Left colon (tissue), 2 donors: ENCODE measurements around the gene HOXD8. TPM values are rescaled to one million over a fixed set of nuclear protein-coding genes. Genes with fewer than 3 reads are reported as not detected.

ENCODE experiments used
- ATAC-seq: fragments of 200-7000 bp; cut with Tn5 transposase; one replicate; pipeline ENCODE4 v1.9.1; 2020; ENCODE audit warnings: mild to moderate bottlenecking, moderate library complexity
- DNase-seq, 2 donors: peaks; one replicate each; pipeline ENCODE4 v3.0.0-alpha.2; 2020
- intact Hi-C, 2 donors: fragments of 100-400 bp; cut with DNase I in 1 of 2; cut with micrococcal nuclease in 1 of 2; formaldehyde crosslinking; loops; one replicate each; pipeline versions ENCODE4 v1.11.2 to v1.14.0; 2022; cut with DNase I, micrococcal nuclease
- total RNA-seq, 2 donors: library from RNA; stranded (reverse); fragmentation: NEBNext Ultra II Directional; extraction: Animal tissue kit (Norgen Biotek cat#: 25700); gene quantifications; one replicate each; pipeline ENCODE4 v1.2.1, GENCODE V29; 2021
- donor health status: DM: no; HTN: no; CAD: no.
- donor health status: DM: yes; HTN: yes; CAD: no.

Gene HOXD8
- total RNA-seq, 2 donors from 2014 or later, result 6.2 to 9.8 TPM

- DNase-seq (no peak), ATAC-seq (no peak)
- intact Hi-C loops, result no loop called here
Measured at GRCh38 chr2:176160251-176160985, 30.9 kb downstream of the HOXD8 start.

- ATAC-seq, result no peak
- intact Hi-C loops, result no loop called here
Measured at GRCh38 chr2:176160986-176161824, 31.7 kb downstream of the HOXD8 start.

GRCh38 chr2:176161825-176162626 lies 32.5 kb downstream of the HOXD8 start:
- no peak for DNase-seq
- no peak for ATAC-seq
- intact Hi-C loops, result no loop called here

More at GRCh38 chr2:176160986-176161824, 31.7 kb downstream of the HOXD8 start:
- DNase-seq, result no peak

GRCh38 chr2:176162911-176163671 lies 33.6 kb downstream of the HOXD8 start:
- DNase-seq (no peak), ATAC-seq (peak; percentile 60)
- intact Hi-C loops, result no loop called here

GRCh38 chr2:176163672-176164056 lies 34.2 kb downstream of the HOXD8 start:
- ATAC-seq (no peak), DNase-seq (no peak)
- intact Hi-C loops, result no loop called here

- intact Hi-C loops, result no loop called here
- ATAC-seq, result no peak
- DNase-seq, result no peak
Measured at GRCh38 chr2:176164201-176164600, 34.7 kb downstream of the HOXD8 start.

GRCh38 chr2:176164611-176165369 lies 35.3 kb downstream of the HOXD8 start:
- no peak for ATAC-seq
- DNase-seq, result no peak
- intact Hi-C loops, result no loop called here

- no peak for ATAC-seq
- intact Hi-C loops, result no loop called here
- no peak for DNase-seq
Measured at GRCh38 chr2:176165370-176166050, 36.0 kb downstream of the HOXD8 start.

GRCh38 chr2:176166272-176166671 lies 36.8 kb downstream of the HOXD8 start:
- intact Hi-C loops, result no loop called here
- ATAC-seq, result no peak
- no peak for DNase-seq

- DNase-seq (no peak), ATAC-seq (no peak)
- intact Hi-C loops, result no loop called here
Measured at GRCh38 chr2:176167398-176167797, 37.9 kb downstream of the HOXD8 start.

- no peak for ATAC-seq
- no peak for DNase-seq
- intact Hi-C loops, result no loop called here
Measured at GRCh38 chr2:176169181-176169580, 39.7 kb downstream of the HOXD8 start.

GRCh38 chr2:176169711-176170110 lies 40.2 kb downstream of the HOXD8 start:
- intact Hi-C loops, result no loop called here
- DNase-seq (no peak), ATAC-seq (no peak)

GRCh38 chr2:176170602-176171305 lies 41.2 kb downstream of the HOXD8 start:
- intact Hi-C loops, result no loop called here
- ATAC-seq (peak; percentile 55), DNase-seq (peak; percentile 8 to 17)

GRCh38 chr2:176171351-176172006 lies 42.0 kb downstream of the HOXD8 start:
- ATAC-seq (no peak), DNase-seq (peak in 1 of 2 donors; percentile 27)
- intact Hi-C loops, result no loop called here

- ATAC-seq (no peak), DNase-seq (peak in 1 of 2 donors; percentile 12)
- intact Hi-C loops, result no loop called here
Measured at GRCh38 chr2:176172007-176172894, 42.7 kb downstream of the HOXD8 start.
